ENCODE data around the gene CRIP2. TPM values are rescaled to one million over a fixed set of nuclear protein-coding genes. Genes with fewer than 3 reads are reported as not detected.

CRIP2 gene
- total RNA-seq, 6 experiments from 2014 or later, result 6.9 to 22.4 (median 21.0) TPM

- TF ChIP-seq CTCF (IDR thresholded peaks at IDR 0.05), result no peak
- H3K27me3 Mint-ChIP-seq (ENCODE audit: insufficient read depth), result peaks cover 5% of the 10 kb centered on the region
- H3K9me3 Mint-ChIP-seq, result peaks cover 4% of the 10 kb centered on the region; the same call in 1 of the 2 replicates
- H3K27ac Mint-ChIP-seq, result no peak overlapping the region
- H3K4me1 Mint-ChIP-seq (ENCODE audit: low read depth), result no peaks in the 10 kb centered on the region
- no peak for DNase-seq
- H3K4me3 Mint-ChIP-seq, result no peak overlapping the region; the same call in 1 of the 2 replicates
- no peaks in the 10 kb centered on the region for H3K36me3 Mint-ChIP-seq (ENCODE audit: low read depth)
Observed at GRCh38 chr14:105473033-105473676, 1.5 kb upstream of the CRIP2 start.

- no peak for TF ChIP-seq CTCF (IDR thresholded peaks at IDR 0.05)
- H3K9me3 Mint-ChIP-seq, result peaks cover 4% of the 10 kb centered on the region; the same call in 1 of the 2 replicates
- H3K4me1 Mint-ChIP-seq (ENCODE audit: low read depth), result no peaks in the 10 kb centered on the region
- H3K27me3 Mint-ChIP-seq (ENCODE audit: insufficient read depth), result peaks cover 5% of the 10 kb centered on the region
- peak overlapping the region; percentile 64 for H3K4me3 Mint-ChIP-seq
- no peak overlapping the region for H3K27ac Mint-ChIP-seq
- H3K36me3 Mint-ChIP-seq (ENCODE audit: low read depth), result no peaks in the 10 kb centered on the region
- peak; percentile 70 for DNase-seq
Observed at GRCh38 chr14:105473677-105474482, 741 bp upstream of the CRIP2 start.

GRCh38 chr14:105475269-105476096 lies 862 bp downstream of the CRIP2 start:
- H3K27me3 Mint-ChIP-seq (ENCODE audit: insufficient read depth), result peaks cover 8% of the 10 kb centered on the region
- H3K4me1 Mint-ChIP-seq (ENCODE audit: low read depth), result no peaks in the 10 kb centered on the region
- DNase-seq, result no peak
- H3K4me3 Mint-ChIP-seq, result peak overlapping the region; percentile 41
- no peaks in the 10 kb centered on the region for H3K36me3 Mint-ChIP-seq (ENCODE audit: low read depth)
- peaks cover 4% of the 10 kb centered on the region; the same call in 1 of the 2 replicates for H3K9me3 Mint-ChIP-seq
- TF ChIP-seq CTCF (IDR thresholded peaks at IDR 0.05), result no peak
- no peak overlapping the region; the same call in 1 of the 2 replicates for H3K27ac Mint-ChIP-seq

GRCh38 chr14:105476097-105476830 lies 1.6 kb downstream of the CRIP2 start:
- Mint-ChIP-seq H3K9me3 (peaks cover 4% of the 10 kb centered on the region; the same call in 1 of the 2 replicates), H3K27me3 (ENCODE audit: insufficient read depth) (peaks cover 12% of the 10 kb centered on the region), H3K36me3 (ENCODE audit: low read depth) (no peaks in the 10 kb centered on the region), H3K27ac (no peak overlapping the region; the same call in 1 of the 2 replicates), H3K4me3 (no peak overlapping the region), H3K4me1 (ENCODE audit: low read depth) (peaks cover 6% of the 10 kb centered on the region)
- no peak for TF ChIP-seq CTCF (IDR thresholded peaks at IDR 0.05)
- DNase-seq, result no peak

Measured in HFFc6 (cell line).